H1 (cell line): ENCODE data around the gene ZNF689. TPM values are rescaled to one million over a fixed set of nuclear protein-coding genes. Genes with fewer than 3 reads are reported as not detected.

Experiments
- BACH1 ChIP-seq: IDR thresholded peaks from 2 replicates; pipeline ENCODE4 v1.6.1; 2012; ENCODE audit warnings: low read length, improper control_type of control experiment
- CTBP2 ChIP-seq: IDR thresholded peaks from 2 replicates; pipeline ENCODE4 v1.7.0; 2011; ENCODE audit warnings: borderline replicate concordance, mild to moderate bottlenecking, moderate library complexity, mixed read lengths, low read length; ENCODE audit not compliant: insufficient read depth, insufficient read length
- EP300 ChIP-seq, 2 experiments: IDR thresholded peaks; 1 replicate in 1 of 2; 2 replicates in 1 of 2; pipeline ENCODE4 v1.6.1; 2011 to 2012; ENCODE audit warnings: low read depth in 2 of 2, low read length in 2 of 2, mild to moderate bottlenecking in 2 of 2, borderline replicate concordance in 1 of 2, inconsistent platforms in 1 of 2, moderate library complexity in 1 of 2
- EZH2 ChIP-seq: fragments of 200-600 bp; sonication (generic); IDR thresholded peaks from 2 replicates; pipeline ENCODE4 v1.7.1; 2012; ENCODE audit warnings: low read depth, mild to moderate bottlenecking, moderate library complexity, low read length, inconsistent platforms; ENCODE audit not compliant: severe bottlenecking
- FOSL1 ChIP-seq: IDR thresholded peaks from 2 replicates; pipeline ENCODE4 v1.6.1; 2011; ENCODE audit warnings: mild to moderate bottlenecking, low read depth, low read length, moderate library complexity; ENCODE audit not compliant: insufficient read depth
- HDAC2 ChIP-seq, 2 experiments: fragments of 300-600 bp in 1 of 2; sonication (generic) in 1 of 2; IDR thresholded peaks; 2 replicates each; pipeline ENCODE4 v1.6.1; 2011 to 2012; ENCODE audit warnings: low read depth in 2 of 2, low read length in 2 of 2, mild to moderate bottlenecking in 2 of 2, moderate library complexity in 2 of 2, borderline replicate concordance in 1 of 2, inconsistent platforms in 1 of 2
- JUND ChIP-seq: IDR thresholded peaks from 2 replicates; pipeline ENCODE4 v1.6.1; 2011; ENCODE audit warnings: mild to moderate bottlenecking, improper control_type of control experiment, low read length
- KDM5A ChIP-seq: fragments of 200-600 bp; IDR thresholded peaks from 2 replicates; pipeline ENCODE4 v1.7.1; 2012; ENCODE audit warnings: mild to moderate bottlenecking, low read length, inconsistent platforms, mixed read lengths
- NANOG ChIP-seq: IDR thresholded peaks from 2 replicates; pipeline ENCODE4 v1.6.1; 2011; ENCODE audit warnings: low read length, low read depth, mild to moderate bottlenecking, inconsistent platforms; ENCODE audit not compliant: insufficient read depth, poor library complexity, severe bottlenecking
- PHF8 ChIP-seq: fragments of 200-600 bp; sonication (generic); conservative IDR thresholded peaks from 2 replicates; pipeline ENCODE4 v1.7.1; 2012; ENCODE audit warnings: low read depth, mild to moderate bottlenecking, inconsistent platforms, low read length, moderate library complexity
- POU5F1 ChIP-seq: IDR thresholded peaks from 2 replicates; pipeline ENCODE4 v1.6.1; 2011; ENCODE audit warnings: low read depth, mild to moderate bottlenecking, low read length, moderate library complexity
- RAD21 ChIP-seq, 2 experiments: IDR thresholded peaks in 1 of 2; conservative IDR thresholded peaks in 1 of 2; 2 replicates each; pipeline ENCODE4 v1.6.1; 2011; ENCODE audit warnings: low read depth in 2 of 2, low read length in 2 of 2, improper control_type of control experiment in 1 of 2, inconsistent platforms in 1 of 2, mild to moderate bottlenecking in 1 of 2, moderate library complexity in 1 of 2
- SIN3A ChIP-seq, 2 experiments: IDR thresholded peaks in 1 of 2; conservative IDR thresholded peaks in 1 of 2; 2 replicates each; pipeline ENCODE4 v1.6.1; 2011 to 2012; ENCODE audit warnings: low read length in 2 of 2, improper control_type of control experiment in 1 of 2, low read depth in 1 of 2, mild to moderate bottlenecking in 1 of 2
- SP2 ChIP-seq: IDR thresholded peaks from 2 replicates; pipeline ENCODE4 v1.6.1; 2012; ENCODE audit warnings: mild to moderate bottlenecking, low read length, inconsistent platforms
- TBP ChIP-seq: IDR thresholded peaks from 2 replicates; pipeline ENCODE4 v1.6.1; 2011; ENCODE audit warnings: low read depth, low read length, improper control_type of control experiment
- USF2 ChIP-seq: IDR thresholded peaks from 2 replicates; pipeline ENCODE4 v1.6.1; 2011; ENCODE audit warnings: low read length, improper control_type of control experiment
- YY1 ChIP-seq: IDR thresholded peaks from 2 replicates; pipeline ENCODE4 v1.6.1; 2011; ENCODE audit warnings: low read depth, mild to moderate bottlenecking, low read length
- polyA plus RNA-seq, 7 experiments: library from polyadenylated mRNA; depleted of rRNA in 3 of 7; stranded (reverse) in 5 of 7; unstranded in 2 of 7; fragments of >200 nt in 5 of 7; fragments of 200-250 nt in 2 of 7; gene quantifications; 1 replicate in 5 of 7; 2 replicates in 1 of 7; 4 replicates in 1 of 7; pipeline versions ENCODE4 v1.2.1 to v1.2.3, GENCODE V29; 2011 to 2013; ENCODE audit warnings: missing spikeins in 2 of 7, mixed read lengths in 2 of 7
- total RNA-seq: library from RNA; stranded (reverse); fragmentation: NEBNext Ultra II Directional; extraction: Animal tissue kit (Norgen Biotek cat#: 25700); gene quantifications from 2 replicates; pipeline ENCODE4 v1.2.1, GENCODE V29; 2021
- TF ChIP-seq, protein P1 (sequence below): IDR thresholded peaks from 2 replicates; pipeline ENCODE4 v1.6.1; 2012; ENCODE audit warnings: low read length, inconsistent platforms

The ZNF689 gene
- total and polyA plus RNA-seq, 2 of the 8 experiments (the other 6 are each of a cell fraction or from before 2014, with no cell fraction given): 14.3 to 15.3 TPM

GRCh38 chr16:30657866-30658730 is 47.9 kb upstream of the ZNF689 start, which contains the start of gene FBRS (continued):
- TF ChIP-seq, protein P1, sequence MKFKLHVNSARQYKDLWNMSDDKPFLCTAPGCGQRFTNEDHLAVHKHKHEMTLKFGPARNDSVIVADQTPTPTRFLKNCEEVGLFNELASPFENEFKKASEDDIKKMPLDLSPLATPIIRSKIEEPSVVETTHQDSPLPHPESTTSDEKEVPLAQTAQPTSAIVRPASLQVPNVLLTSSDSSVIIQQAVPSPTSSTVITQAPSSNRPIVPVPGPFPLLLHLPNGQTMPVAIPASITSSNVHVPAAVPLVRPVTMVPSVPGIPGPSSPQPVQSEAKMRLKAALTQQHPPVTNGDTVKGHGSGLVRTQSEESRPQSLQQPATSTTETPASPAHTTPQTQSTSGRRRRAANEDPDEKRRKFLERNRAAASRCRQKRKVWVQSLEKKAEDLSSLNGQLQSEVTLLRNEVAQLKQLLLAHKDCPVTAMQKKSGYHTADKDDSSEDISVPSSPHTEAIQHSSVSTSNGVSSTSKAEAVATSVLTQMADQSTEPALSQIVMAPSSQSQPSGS: no peak
- TF ChIP-seq PHF8: peak; percentile 69
- no peak for TF ChIP-seq SP2
- TF ChIP-seq EZH2: no peak
- peak; percentile 74 to 85; a peak in 3 of 4 replicates for TF ChIP-seq SIN3A (conservative IDR thresholded peaks at IDR 0.05 in 1 of 2, IDR thresholded peaks at IDR 0.05 in 1 of 2; ENCODE audit: low read depth in 1 of 2, low read length in 2 of 2)
- TF ChIP-seq TBP: no peak; the same call in none of the 2 replicates
- TF ChIP-seq HDAC2 (IDR thresholded peaks at IDR 0.05; ENCODE audit: borderline replicate concordance in 1 of 2, low read depth in 2 of 2, low read length in 2 of 2): peak; percentile 94 to 96; a peak in 3 of 4 replicates
- peak; percentile 19; the same call in 1 of the 2 replicates for TF ChIP-seq JUND
- TF ChIP-seq CTBP2: no peak
- no peak for TF ChIP-seq NANOG
- TF ChIP-seq YY1: peak; percentile 81; the same call in 1 of the 2 replicates
- TF ChIP-seq RAD21 (IDR thresholded peaks at IDR 0.05 in 1 of 2, conservative IDR thresholded peaks at IDR 0.05 in 1 of 2; ENCODE audit: low read depth in 2 of 2, low read length in 2 of 2): peak; percentile 46 to 61
- TF ChIP-seq POU5F1: no peak
- TF ChIP-seq EP300 (IDR thresholded peaks at IDR 0.05; ENCODE audit: borderline replicate concordance in 1 of 2, low read depth in 2 of 2, low read length in 2 of 2): peak in 1 of 2 experiments; percentile 69; a peak in 1 of 3 replicates
- peak; percentile 98 for TF ChIP-seq BACH1
- TF ChIP-seq USF2: no peak; the same call in 1 of the 2 replicates
- TF ChIP-seq KDM5A: no peak
- 0 out of 2 replicates have a peak, but pooled peaks have one; percentile 24 for TF ChIP-seq FOSL1
